Upper lobe of left lung (tissue), 4 donors: ENCODE results near the gene OSBP2.

Experiments used
- POLR2AphosphoS5 ChIP-seq, 2 donors: sonication (generic); formaldehyde crosslinking; IDR thresholded peaks; one replicate each; pipeline ENCODE4 v1.5.1; 2017; ENCODE audit warnings: antibody characterized with exemption in 2 of 2
- TF ChIP-seq, protein P1 (sequence below), 6 experiments: fragments of 450-650 bp in 4 of 6; fragments of 200-600 bp in 2 of 6; sonication (generic) in 2 of 6; IDR thresholded peaks; one replicate each; pipeline ENCODE4 v1.5.1; 2016 to 2019; ENCODE audit warnings: antibody characterized with exemption in 6 of 6

DNA sequence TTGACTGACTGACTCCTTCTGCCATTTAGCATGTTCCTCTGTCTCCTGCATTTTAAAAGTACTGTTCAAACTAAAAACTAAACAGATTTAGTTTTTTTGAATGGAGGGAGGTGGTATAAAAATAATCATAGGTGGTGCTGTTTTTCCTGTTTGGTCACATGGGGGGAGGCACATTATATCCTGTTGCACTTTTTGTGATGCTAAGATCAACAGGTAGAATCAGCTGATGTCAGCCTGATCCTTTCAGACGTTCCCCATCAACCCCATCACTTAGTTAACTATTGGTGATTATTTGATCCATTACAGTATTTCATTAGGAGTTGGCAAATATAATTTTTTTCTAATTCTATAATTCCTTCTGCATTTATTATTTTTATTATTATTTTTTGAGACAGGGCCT is 5.1 kb upstream of the OSBP2 start:
- TF ChIP-seq POLR2AphosphoS5 (IDR thresholded peaks at IDR 0.05): no peak
- TF ChIP-seq, protein P1, sequence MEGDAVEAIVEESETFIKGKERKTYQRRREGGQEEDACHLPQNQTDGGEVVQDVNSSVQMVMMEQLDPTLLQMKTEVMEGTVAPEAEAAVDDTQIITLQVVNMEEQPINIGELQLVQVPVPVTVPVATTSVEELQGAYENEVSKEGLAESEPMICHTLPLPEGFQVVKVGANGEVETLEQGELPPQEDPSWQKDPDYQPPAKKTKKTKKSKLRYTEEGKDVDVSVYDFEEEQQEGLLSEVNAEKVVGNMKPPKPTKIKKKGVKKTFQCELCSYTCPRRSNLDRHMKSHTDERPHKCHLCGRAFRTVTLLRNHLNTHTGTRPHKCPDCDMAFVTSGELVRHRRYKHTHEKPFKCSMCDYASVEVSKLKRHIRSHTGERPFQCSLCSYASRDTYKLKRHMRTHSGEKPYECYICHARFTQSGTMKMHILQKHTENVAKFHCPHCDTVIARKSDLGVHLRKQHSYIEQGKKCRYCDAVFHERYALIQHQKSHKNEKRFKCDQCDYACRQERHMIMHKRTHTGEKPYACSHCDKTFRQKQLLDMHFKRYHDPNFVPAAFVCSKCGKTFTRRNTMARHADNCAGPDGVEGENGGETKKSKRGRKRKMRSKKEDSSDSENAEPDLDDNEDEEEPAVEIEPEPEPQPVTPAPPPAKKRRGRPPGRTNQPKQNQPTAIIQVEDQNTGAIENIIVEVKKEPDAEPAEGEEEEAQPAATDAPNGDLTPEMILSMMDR (IDR thresholded peaks at IDR 0.05): no peak
